CD14-positive monocyte (primary cell): ENCODE data around the gene HSPA1L. TPM values are rescaled to one million over a fixed set of nuclear protein-coding genes. Genes with fewer than 3 reads are reported as not detected.

Experiments used
- DNase-seq, 3 donors: peaks; one replicate each; pipeline ENCODE4 v3.0.0-alpha.2; 2011 to 2022
- H2AFZ ChIP-seq: 2 replicates; pipeline ENCODE4 v1.6.0; 2012; ENCODE audit warnings: mild to moderate bottlenecking, low read depth, low read length, inconsistent platforms; ENCODE audit not compliant: insufficient read depth, poor library complexity, severe bottlenecking
- H3K27ac ChIP-seq, 2 donors: 1 replicate in 1 of 2; 2 replicates in 1 of 2; pipeline ENCODE4 v1.5.1; 2012 to 2013; ENCODE audit warnings: low read length in 2 of 2, control low read depth in 1 of 2, inconsistent platforms in 1 of 2, low read depth in 1 of 2, mild to moderate bottlenecking in 1 of 2
- H3K27me3 ChIP-seq, 2 donors: one replicate each; pipeline versions ENCODE4 v1.6.0 to v1.6.1; 2011 to 2013; ENCODE audit warnings: low read length in 2 of 2; ENCODE audit not compliant: control insufficient read depth in 2 of 2, insufficient read depth in 2 of 2
- H3K36me3 ChIP-seq, 2 donors: replicated peaks in 1 of 2; 1 replicate in 1 of 2; 2 replicates in 1 of 2; pipeline versions ENCODE4 v1.5.1 to v1.6.1; 2012 to 2013; ENCODE audit warnings: low read length in 2 of 2, control low read depth in 1 of 2, inconsistent platforms in 1 of 2, mild to moderate bottlenecking in 1 of 2; ENCODE audit not compliant: insufficient read depth in 2 of 2, control insufficient read depth in 1 of 2
- H3K4me1 ChIP-seq, 2 donors: 1 replicate in 1 of 2; 2 replicates in 1 of 2; pipeline versions ENCODE4 v1.5.1 to v1.6.1; 2012 to 2013; ENCODE audit warnings: low read length in 2 of 2, control low read depth in 1 of 2, inconsistent platforms in 1 of 2, mild to moderate bottlenecking in 1 of 2, moderate library complexity in 1 of 2; ENCODE audit not compliant: insufficient read depth in 2 of 2, control insufficient read depth in 1 of 2
- H3K4me2 ChIP-seq: replicated peaks from 2 replicates; pipeline ENCODE3; 2012; ENCODE audit warnings: low read length, moderate library complexity, mild to moderate bottlenecking; ENCODE audit not compliant: poor library complexity, severe bottlenecking; ENCODE audit errors: extremely low read depth
- H3K4me3 ChIP-seq, 3 experiments: fragments of 200-600 bp in 1 of 3; sonication (generic) in 1 of 3; replicated peaks in 1 of 3; 1 replicate in 2 of 3; 2 replicates in 1 of 3; pipeline ENCODE4 v1.5.1; 2011 to 2013; ENCODE audit warnings: low read length in 3 of 3, mild to moderate bottlenecking in 3 of 3, control low read depth in 2 of 3, low read depth in 2 of 3, inconsistent platforms in 1 of 3, moderate library complexity in 1 of 3
- H3K79me2 ChIP-seq: 2 replicates; pipeline ENCODE4 v1.6.0; 2012; ENCODE audit warnings: mild to moderate bottlenecking, control low read depth, inconsistent platforms, low read length, moderate library complexity; ENCODE audit not compliant: insufficient read depth
- H3K9ac ChIP-seq: 2 replicates; pipeline ENCODE4 v1.6.0; 2017; ENCODE audit warnings: low read length, mild to moderate bottlenecking; ENCODE audit not compliant: insufficient read depth, poor library complexity, severe bottlenecking
- H3K9me3 ChIP-seq, 2 donors: replicated peaks in 1 of 2; 1 replicate in 1 of 2; 2 replicates in 1 of 2; pipeline versions ENCODE4 v1.5.1 to v1.6.1; 2012 to 2013; ENCODE audit warnings: low read length in 2 of 2, control low read depth in 1 of 2; ENCODE audit not compliant: control insufficient read depth in 1 of 2, insufficient read depth in 1 of 2
- H4K20me1 ChIP-seq: 2 replicates; pipeline ENCODE4 v1.6.0; 2012; ENCODE audit warnings: mild to moderate bottlenecking, low read length, control low read depth, moderate library complexity; ENCODE audit not compliant: insufficient read depth
- H3K27ac Mint-ChIP-seq, 7 donors: one replicate each; pipeline ENCODE4 v1.8.0; 2020; ENCODE audit warnings: mild to moderate bottlenecking in 7 of 7, mixed read lengths in 7 of 7, moderate library complexity in 6 of 7, inconsistent platforms in 2 of 7
- H3K27me3 Mint-ChIP-seq, 3 donors: one replicate each; pipeline ENCODE4 v1.8.0; 2021 to 2022; ENCODE audit warnings: low read depth in 3 of 3, mild to moderate bottlenecking in 3 of 3, mixed read lengths in 3 of 3, moderate library complexity in 3 of 3, inconsistent platforms in 1 of 3
- H3K36me3 Mint-ChIP-seq, 2 donors: one replicate each; pipeline ENCODE4 v1.8.0; 2020; ENCODE audit warnings: mixed read lengths in 2 of 2, inconsistent platforms in 1 of 2, mild to moderate bottlenecking in 1 of 2
- H3K4me1 Mint-ChIP-seq: one replicate; pipeline ENCODE4 v1.8.0; 2020; ENCODE audit warnings: mild to moderate bottlenecking, mixed read lengths
- H3K4me3 Mint-ChIP-seq, 2 donors: one replicate each; pipeline ENCODE4 v1.8.0; 2020; ENCODE audit warnings: mild to moderate bottlenecking in 2 of 2, mixed read lengths in 2 of 2, moderate library complexity in 1 of 2
- H3K9me3 Mint-ChIP-seq, 7 donors: one replicate each; pipeline ENCODE4 v1.8.0; 2020 to 2022; ENCODE audit warnings: mixed read lengths in 7 of 7, mild to moderate bottlenecking in 6 of 7, moderate library complexity in 6 of 7, inconsistent platforms in 2 of 7
- CTCF ChIP-seq: fragments of 200-600 bp; IDR thresholded peaks from one replicate; pipeline ENCODE4 v1.8.0; 2022; ENCODE audit warnings: antibody characterized with exemption, mild to moderate bottlenecking
- WGBS: methylation state at CpG from one replicate; pipeline ENCODE4 v1.1.5; 2013; ENCODE audit warnings: missing lambda C conversion rate; ENCODE audit not compliant: insufficient coverage; 5-methylcytosine and 5-hydroxymethylcytosine counted together
- intact Hi-C, 2 donors: fragments of 100-400 bp; cut with micrococcal nuclease; formaldehyde crosslinking; loops; one replicate each; pipeline versions ENCODE4 v1.15.0 to v1.15.1; 2023
- polyA plus RNA-seq, 3 donors: library from polyadenylated mRNA; depleted of rRNA in 1 of 3; unstranded in 2 of 3; stranded (reverse) in 1 of 3; fragments of 300-500 nt in 2 of 3; fragments of >200 nt in 1 of 3; fragmentation: Illumina TruSeq in 2 of 3; gene quantifications; 1 replicate in 2 of 3; 2 replicates in 1 of 3; pipeline ENCODE4 v1.2.3, GENCODE V29; 2012 to 2021

The HSPA1L gene
- polyA plus RNA-seq, 3 donors: 0.53 to 0.72 (median 0.55) TPM

- no peak for DNase-seq
- Histone ChIP-seq H3K4me3 (no peak overlapping the region), H4K20me1 (no peaks in the 10 kb centered on the region), H3K9me3 (no peaks in the 10 kb centered on the region), H3K4me1 (peaks cover 12 to 14% of the 10 kb centered on the region in 2 donors), H3K9ac (no peak overlapping the region), H3K27ac (no peak overlapping the region), H3K27me3 (no peaks in the 10 kb centered on the region), H3K36me3 (peaks cover 70 to 86% of the 10 kb centered on the region in 2 donors), H3K4me2 (no peak overlapping the region), H2AFZ (no peak overlapping the region), H3K79me2 (no peaks in the 10 kb centered on the region)
- peaks cover 60 to 88% of the 10 kb centered on the region in 2 donors for H3K36me3 Mint-ChIP-seq
- TF ChIP-seq CTCF: no peak
- H3K27me3 Mint-ChIP-seq: peaks cover 0 to 3% (median 2%) of the 10 kb centered on the region in 3 donors
- H3K4me3 Mint-ChIP-seq: no peak overlapping the region
- peaks cover 13% of the 10 kb centered on the region for H3K4me1 Mint-ChIP-seq
- no peaks in the 10 kb centered on the region for H3K9me3 Mint-ChIP-seq
- intact Hi-C loops: no loop called here
- peak overlapping the region in 3 of 7 donors; percentile 34 to 58 (median 38) for H3K27ac Mint-ChIP-seq
- 93% methylated on average over 20 of the region's 23 CpGs for WGBS
These were observed 33.6 kb downstream of the HSPA1L start for GRCh38 chr6:31781244-31782125.

GRCh38 chr6:31780507-31781243 is 34.4 kb downstream of the HSPA1L start:
- intact Hi-C loops: no loop called here
- Mint-ChIP-seq H3K9me3 (no peaks in the 10 kb centered on the region), H3K4me3 (no peak overlapping the region), H3K36me3 (peaks cover 57 to 81% of the 10 kb centered on the region in 2 donors), H3K27me3 (peaks cover 2 to 3% (median 2%) of the 10 kb centered on the region in 3 donors), H3K4me1 (peaks cover 15% of the 10 kb centered on the region), H3K27ac (peak overlapping the region in 2 of 7 donors; percentile 34 to 62)
- Histone ChIP-seq H3K9ac (no peak overlapping the region), H3K9me3 (no peaks in the 10 kb centered on the region), H3K4me1 (peaks cover 13 to 15% of the 10 kb centered on the region in 2 donors), H3K4me3 (no peak overlapping the region), H3K36me3 (peaks cover 70 to 78% of the 10 kb centered on the region in 2 donors), H3K79me2 (no peaks in the 10 kb centered on the region), H3K27me3 (no peaks in the 10 kb centered on the region), H4K20me1 (no peaks in the 10 kb centered on the region), H2AFZ (no peak overlapping the region), H3K27ac (no peak overlapping the region), H3K4me2 (no peak overlapping the region)
- 92% methylated on average over 13 of the region's 20 CpGs for WGBS
- no peak for DNase-seq
- no peak for TF ChIP-seq CTCF
